ENCODE data around the gene C5orf15. TPM values are rescaled to one million over a fixed set of nuclear protein-coding genes. Genes with fewer than 3 reads are reported as not detected.

C5orf15 gene
- polyA plus RNA-seq, 1 of the 3 experiments (the other 2 are of a cell fraction): 81.0 TPM

GRCh38 chr5:133933670-133934295, 34.6 kb downstream of the C5orf15 start:
- CTCF ChIA-PET: interaction anchor here (2.3 kb wide), 1 partner anchor 64 kb away, joined by 9 read pairs; no protein-coding TSS in a partner anchor

GRCh38 chr5:133933169-133933509, 35.3 kb downstream of the C5orf15 start:
- CTCF ChIA-PET: no interaction called here
- Histone ChIP-seq H3K27ac (ENCODE audit: low read depth in 2 of 2, low read length in 1 of 2) (no peak overlapping the region), H3K4me3 (ENCODE audit: low read depth in 2 of 2, low read length in 1 of 2) (no peak overlapping the region), H3K4me2 (no peak overlapping the region), H3K27me3 (ENCODE audit: insufficient read depth) (no peaks in the 10 kb centered on the region), H3K9me2 (no peaks in the 10 kb centered on the region), H4K20me1 (ENCODE audit: insufficient read depth) (no peaks in the 10 kb centered on the region), H3K36me3 (replicated peaks in 1 of 2; ENCODE audit: control insufficient read depth in 1 of 2, insufficient read depth in 2 of 2, low read length in 1 of 2) (no peaks in the 10 kb centered on the region), H2AFZ (ENCODE audit: low read depth) (no peak overlapping the region), H3K9ac (no peak overlapping the region), H3K79me2 (ENCODE audit: insufficient read depth) (no peaks in the 10 kb centered on the region), H3F3A (replicated peaks; ENCODE audit: insufficient read depth) (peaks cover 6% of the 10 kb centered on the region), H3K4me1 (ENCODE audit: control insufficient read depth in 1 of 2, insufficient read depth in 2 of 2, low read depth in 1 of 2, low read length in 1 of 2) (peaks cover 0 to 7% of the 10 kb centered on the region in 2 experiments; a peak in 1 of 4 replicates), H3K9me3 (no peaks in the 10 kb centered on the region)
- TF ChIP-seq USF2 (IDR thresholded peaks at IDR 0.05; ENCODE audit: borderline replicate concordance, low read depth, low read length) (no peak), SMC3 (IDR thresholded peaks at IDR 0.05; ENCODE audit: low read depth, low read length) (no peak), ELF1 (IDR thresholded peaks at IDR 0.05) (no peak), IRF3 (IDR thresholded peaks at IDR 0.05; ENCODE audit: low read depth, low read length) (no peak), CTCF (IDR thresholded peaks at IDR 0.05) (no peak), PBX3 (IDR thresholded peaks at IDR 0.05) (no peak), TAF1 (IDR thresholded peaks at IDR 0.05; ENCODE audit: borderline replicate concordance, low read depth, low read length) (no peak), RAD21 (IDR thresholded peaks at IDR 0.05; ENCODE audit: low read length) (no peak), POLR2AphosphoS5 (IDR thresholded peaks at IDR 0.05; ENCODE audit: low read depth, low read length) (no peak), FOXM1 (IDR thresholded peaks at IDR 0.05; ENCODE audit: low read depth) (no peak), NRF1 (IDR thresholded peaks at IDR 0.05; ENCODE audit: low read depth, low read length) (no peak), YY1 (IDR thresholded peaks at IDR 0.05; ENCODE audit: low read depth) (no peak), FOXJ3 (CRISPR knock-in tag; IDR thresholded peaks at IDR 0.05) (no peak), USF1 (IDR thresholded peaks at IDR 0.05; ENCODE audit: borderline replicate concordance, low read depth) (no peak), GABPA (IDR thresholded peaks at IDR 0.05; ENCODE audit: low read depth) (no peak)
- POLR2A ChIA-PET: no interaction called here
- DNase-seq: no peak
- WGBS (ENCODE audit: low lambda C conversion rate): 53% methylated on average over 3 of the region's 3 CpGs

More at GRCh38 chr5:133933670-133934295, 34.6 kb downstream of the C5orf15 start:
- Histone ChIP-seq H3K9me2 (no peaks in the 10 kb centered on the region), H3K4me3 (ENCODE audit: low read depth in 2 of 2, low read length in 1 of 2) (no peak overlapping the region), H3K9me3 (no peaks in the 10 kb centered on the region), H3K36me3 (replicated peaks in 1 of 2; ENCODE audit: control insufficient read depth in 1 of 2, insufficient read depth in 2 of 2, low read length in 1 of 2) (no peaks in the 10 kb centered on the region), H3K27ac (ENCODE audit: low read depth in 2 of 2, low read length in 1 of 2) (no peak overlapping the region), H2AFZ (ENCODE audit: low read depth) (no peak overlapping the region), H3K9ac (no peak overlapping the region), H4K20me1 (ENCODE audit: insufficient read depth) (no peaks in the 10 kb centered on the region), H3K27me3 (ENCODE audit: insufficient read depth) (no peaks in the 10 kb centered on the region), H3F3A (replicated peaks; ENCODE audit: insufficient read depth) (peaks cover 6% of the 10 kb centered on the region), H3K79me2 (ENCODE audit: insufficient read depth) (no peaks in the 10 kb centered on the region), H3K4me1 (ENCODE audit: control insufficient read depth in 1 of 2, insufficient read depth in 2 of 2, low read depth in 1 of 2, low read length in 1 of 2) (peaks cover 0 to 7% of the 10 kb centered on the region in 2 experiments; a peak in 1 of 4 replicates), H3K4me2 (no peak overlapping the region)
- no peak for TF ChIP-seq NRF1 (IDR thresholded peaks at IDR 0.05; ENCODE audit: low read depth, low read length)
- DNase-seq: no peak
- WGBS (ENCODE audit: low lambda C conversion rate): 70% methylated on average over 11 of the region's 12 CpGs
- POLR2A ChIA-PET: no interaction called here

Measured in SK-N-SH (cell line).